HEK293T (cell line): ENCODE results near the gene SETD5.

Experiments
- ARNT ChIP-seq: fragments of 450-650 bp; IDR thresholded peaks from 2 replicates; pipeline ENCODE4 v1.6.1; 2017; ENCODE audit warnings: mild to moderate bottlenecking
- BHLHE40 ChIP-seq: fragments of 450-650 bp; IDR thresholded peaks from 2 replicates; pipeline ENCODE4 v1.6.1; 2016; ENCODE audit warnings: mild to moderate bottlenecking, moderate library complexity, borderline replicate concordance
- ELF4 ChIP-seq: fragments of 450-650 bp; IDR thresholded peaks from 2 replicates; pipeline ENCODE4 v1.6.1; 2017; ENCODE audit warnings: antibody characterized with exemption
- FOXA1 ChIP-seq: fragments of 450-650 bp; IDR thresholded peaks from 2 replicates; pipeline ENCODE4 v1.6.1; 2016; ENCODE audit warnings: mild to moderate bottlenecking
- FOXK2 ChIP-seq: fragments of 450-650 bp; IDR thresholded peaks from 2 replicates; pipeline ENCODE4 v1.6.1; 2016; ENCODE audit warnings: mild to moderate bottlenecking
- FOXM1 ChIP-seq: fragments of 450-650 bp; IDR thresholded peaks from 2 replicates; pipeline ENCODE4 v1.6.1; 2017; ENCODE audit warnings: mild to moderate bottlenecking, borderline replicate concordance
- HDGF ChIP-seq: fragments of 450-650 bp; IDR thresholded peaks from 2 replicates; pipeline ENCODE4 v1.6.1; 2017; ENCODE audit warnings: antibody characterized with exemption, borderline replicate concordance
- NFRKB ChIP-seq: fragments of 450-650 bp; IDR thresholded peaks from 2 replicates; pipeline ENCODE4 v1.6.1; 2016; ENCODE audit warnings: mild to moderate bottlenecking, moderate library complexity
- SP1 ChIP-seq: fragments of 450-650 bp; IDR thresholded peaks from 2 replicates; pipeline ENCODE4 v1.6.1; 2017
- SUZ12 ChIP-seq: fragments of 450-650 bp; IDR thresholded peaks from 2 replicates; pipeline ENCODE4 v1.6.1; 2016; ENCODE audit warnings: mild to moderate bottlenecking
- TARDBP ChIP-seq: fragments of 450-650 bp; IDR thresholded peaks from 2 replicates; pipeline ENCODE4 v1.6.1; 2016
- ZNF384 ChIP-seq: fragments of 450-650 bp; IDR thresholded peaks from 2 replicates; pipeline ENCODE4 v1.6.1; 2016

- TF ChIP-seq NFRKB, result no peak
- TF ChIP-seq BHLHE40, result no peak
- TF ChIP-seq FOXK2, result no peak
- TF ChIP-seq SUZ12, result no peak
- TF ChIP-seq TARDBP, result no peak
- no peak for TF ChIP-seq ZNF384
- no peak for TF ChIP-seq FOXA1
- TF ChIP-seq HDGF, result no peak
- no peak for TF ChIP-seq ELF4
- TF ChIP-seq FOXM1, result no peak
- no peak for TF ChIP-seq SP1
- TF ChIP-seq ARNT, result no peak
These were observed 12.8 kb downstream of the SETD5 start for GRCh38 chr3:9409981-9410854.
